H1 (cell line): Measurements from ENCODE around the gene MFAP4. TPM values are rescaled to one million over a fixed set of nuclear protein-coding genes. Genes with fewer than 3 reads are reported as not detected.

Source experiments
- ASH2L ChIP-seq: fragments of 200-600, 300-600 bp; sonication (generic); IDR thresholded peaks from one replicate; pipeline ENCODE4 v1.7.1; 2017; ENCODE audit warnings: low read length
- MAX ChIP-seq: IDR thresholded peaks from 2 replicates; pipeline ENCODE4 v1.6.1; 2012; ENCODE audit warnings: inconsistent platforms
- SUZ12 ChIP-seq: fragments of 200-600 bp; sonication (generic); IDR thresholded peaks from 2 replicates; pipeline ENCODE4 v1.6.1; 2012; ENCODE audit warnings: mild to moderate bottlenecking, inconsistent platforms, low read length, moderate library complexity, mixed read lengths
- polyA plus RNA-seq, 7 experiments: library from polyadenylated mRNA; depleted of rRNA in 3 of 7; stranded (reverse) in 5 of 7; unstranded in 2 of 7; fragments of >200 nt in 5 of 7; fragments of 200-250 nt in 2 of 7; gene quantifications; 1 replicate in 5 of 7; 2 replicates in 1 of 7; 4 replicates in 1 of 7; pipeline versions ENCODE4 v1.2.1 to v1.2.3, GENCODE V29; 2011 to 2013; ENCODE audit warnings: missing spikeins in 2 of 7, mixed read lengths in 2 of 7
- total RNA-seq: library from RNA; stranded (reverse); fragmentation: NEBNext Ultra II Directional; extraction: Animal tissue kit (Norgen Biotek cat#: 25700); gene quantifications from 2 replicates; pipeline ENCODE4 v1.2.1, GENCODE V29; 2021
- TF ChIP-seq, protein P1 (sequence below): fragments of 300-600 bp; sonication (generic); IDR thresholded peaks from 2 replicates; pipeline ENCODE4 v1.7.1; 2012; ENCODE audit warnings: low read length, moderate library complexity, mild to moderate bottlenecking, inconsistent platforms; ENCODE audit not compliant: insufficient replicate concordance

Gene MFAP4
- total and polyA plus RNA-seq, 2 of the 8 experiments (the other 6 are each of a cell fraction or from before 2014, with no cell fraction given), result 3.1 to 3.6 TPM

DNA sequence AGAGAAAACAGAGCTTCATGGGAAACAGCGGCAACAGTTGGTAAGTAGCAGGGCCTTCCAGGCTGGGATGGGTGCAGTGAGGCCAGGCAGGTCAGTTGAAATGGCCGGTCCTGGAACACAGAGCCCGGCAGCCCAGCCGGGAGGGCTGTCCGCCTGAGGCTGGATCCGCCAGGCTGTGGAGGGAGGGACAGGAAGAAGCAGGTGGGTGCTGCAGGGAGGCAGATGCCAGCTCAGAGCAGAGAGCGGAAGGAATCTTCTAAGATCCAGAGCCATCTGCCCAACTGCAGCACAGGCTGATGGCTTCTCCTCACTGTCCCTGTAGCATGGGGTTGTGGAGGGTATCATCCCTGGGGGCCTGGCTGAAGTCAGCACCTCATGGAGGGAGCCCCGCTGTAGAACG lies 24.6 kb upstream of the MFAP4 start (continued):
- TF ChIP-seq, protein P1, sequence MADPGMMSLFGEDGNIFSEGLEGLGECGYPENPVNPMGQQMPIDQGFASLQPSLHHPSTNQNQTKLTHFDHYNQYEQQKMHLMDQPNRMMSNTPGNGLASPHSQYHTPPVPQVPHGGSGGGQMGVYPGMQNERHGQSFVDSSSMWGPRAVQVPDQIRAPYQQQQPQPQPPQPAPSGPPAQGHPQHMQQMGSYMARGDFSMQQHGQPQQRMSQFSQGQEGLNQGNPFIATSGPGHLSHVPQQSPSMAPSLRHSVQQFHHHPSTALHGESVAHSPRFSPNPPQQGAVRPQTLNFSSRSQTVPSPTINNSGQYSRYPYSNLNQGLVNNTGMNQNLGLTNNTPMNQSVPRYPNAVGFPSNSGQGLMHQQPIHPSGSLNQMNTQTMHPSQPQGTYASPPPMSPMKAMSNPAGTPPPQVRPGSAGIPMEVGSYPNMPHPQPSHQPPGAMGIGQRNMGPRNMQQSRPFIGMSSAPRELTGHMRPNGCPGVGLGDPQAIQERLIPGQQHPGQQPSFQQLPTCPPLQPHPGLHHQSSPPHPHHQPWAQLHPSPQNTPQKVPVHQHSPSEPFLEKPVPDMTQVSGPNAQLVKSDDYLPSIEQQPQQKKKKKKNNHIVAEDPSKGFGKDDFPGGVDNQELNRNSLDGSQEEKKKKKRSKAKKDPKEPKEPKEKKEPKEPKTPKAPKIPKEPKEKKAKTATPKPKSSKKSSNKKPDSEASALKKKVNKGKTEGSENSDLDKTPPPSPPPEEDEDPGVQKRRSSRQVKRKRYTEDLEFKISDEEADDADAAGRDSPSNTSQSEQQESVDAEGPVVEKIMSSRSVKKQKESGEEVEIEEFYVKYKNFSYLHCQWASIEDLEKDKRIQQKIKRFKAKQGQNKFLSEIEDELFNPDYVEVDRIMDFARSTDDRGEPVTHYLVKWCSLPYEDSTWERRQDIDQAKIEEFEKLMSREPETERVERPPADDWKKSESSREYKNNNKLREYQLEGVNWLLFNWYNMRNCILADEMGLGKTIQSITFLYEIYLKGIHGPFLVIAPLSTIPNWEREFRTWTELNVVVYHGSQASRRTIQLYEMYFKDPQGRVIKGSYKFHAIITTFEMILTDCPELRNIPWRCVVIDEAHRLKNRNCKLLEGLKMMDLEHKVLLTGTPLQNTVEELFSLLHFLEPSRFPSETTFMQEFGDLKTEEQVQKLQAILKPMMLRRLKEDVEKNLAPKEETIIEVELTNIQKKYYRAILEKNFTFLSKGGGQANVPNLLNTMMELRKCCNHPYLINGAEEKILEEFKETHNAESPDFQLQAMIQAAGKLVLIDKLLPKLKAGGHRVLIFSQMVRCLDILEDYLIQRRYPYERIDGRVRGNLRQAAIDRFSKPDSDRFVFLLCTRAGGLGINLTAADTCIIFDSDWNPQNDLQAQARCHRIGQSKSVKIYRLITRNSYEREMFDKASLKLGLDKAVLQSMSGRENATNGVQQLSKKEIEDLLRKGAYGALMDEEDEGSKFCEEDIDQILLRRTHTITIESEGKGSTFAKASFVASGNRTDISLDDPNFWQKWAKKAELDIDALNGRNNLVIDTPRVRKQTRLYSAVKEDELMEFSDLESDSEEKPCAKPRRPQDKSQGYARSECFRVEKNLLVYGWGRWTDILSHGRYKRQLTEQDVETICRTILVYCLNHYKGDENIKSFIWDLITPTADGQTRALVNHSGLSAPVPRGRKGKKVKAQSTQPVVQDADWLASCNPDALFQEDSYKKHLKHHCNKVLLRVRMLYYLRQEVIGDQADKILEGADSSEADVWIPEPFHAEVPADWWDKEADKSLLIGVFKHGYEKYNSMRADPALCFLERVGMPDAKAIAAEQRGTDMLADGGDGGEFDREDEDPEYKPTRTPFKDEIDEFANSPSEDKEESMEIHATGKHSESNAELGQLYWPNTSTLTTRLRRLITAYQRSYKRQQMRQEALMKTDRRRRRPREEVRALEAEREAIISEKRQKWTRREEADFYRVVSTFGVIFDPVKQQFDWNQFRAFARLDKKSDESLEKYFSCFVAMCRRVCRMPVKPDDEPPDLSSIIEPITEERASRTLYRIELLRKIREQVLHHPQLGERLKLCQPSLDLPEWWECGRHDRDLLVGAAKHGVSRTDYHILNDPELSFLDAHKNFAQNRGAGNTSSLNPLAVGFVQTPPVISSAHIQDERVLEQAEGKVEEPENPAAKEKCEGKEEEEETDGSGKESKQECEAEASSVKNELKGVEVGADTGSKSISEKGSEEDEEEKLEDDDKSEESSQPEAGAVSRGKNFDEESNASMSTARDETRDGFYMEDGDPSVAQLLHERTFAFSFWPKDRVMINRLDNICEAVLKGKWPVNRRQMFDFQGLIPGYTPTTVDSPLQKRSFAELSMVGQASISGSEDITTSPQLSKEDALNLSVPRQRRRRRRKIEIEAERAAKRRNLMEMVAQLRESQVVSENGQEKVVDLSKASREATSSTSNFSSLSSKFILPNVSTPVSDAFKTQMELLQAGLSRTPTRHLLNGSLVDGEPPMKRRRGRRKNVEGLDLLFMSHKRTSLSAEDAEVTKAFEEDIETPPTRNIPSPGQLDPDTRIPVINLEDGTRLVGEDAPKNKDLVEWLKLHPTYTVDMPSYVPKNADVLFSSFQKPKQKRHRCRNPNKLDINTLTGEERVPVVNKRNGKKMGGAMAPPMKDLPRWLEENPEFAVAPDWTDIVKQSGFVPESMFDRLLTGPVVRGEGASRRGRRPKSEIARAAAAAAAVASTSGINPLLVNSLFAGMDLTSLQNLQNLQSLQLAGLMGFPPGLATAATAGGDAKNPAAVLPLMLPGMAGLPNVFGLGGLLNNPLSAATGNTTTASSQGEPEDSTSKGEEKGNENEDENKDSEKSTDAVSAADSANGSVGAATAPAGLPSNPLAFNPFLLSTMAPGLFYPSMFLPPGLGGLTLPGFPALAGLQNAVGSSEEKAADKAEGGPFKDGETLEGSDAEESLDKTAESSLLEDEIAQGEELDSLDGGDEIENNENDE, result no peak
- TF ChIP-seq MAX (no peak), ASH2L (no peak), SUZ12 (no peak)
